Thyroid gland (tissue), 4 donors: ENCODE measurements around the gene VRK1. TPM values are rescaled to one million over a fixed set of nuclear protein-coding genes. Genes with fewer than 3 reads are reported as not detected.

ENCODE experiments used
- DNase-seq, 2 donors: peaks; one replicate each; pipeline ENCODE4 v3.0.0-alpha.2; 2019
- H3K27ac ChIP-seq, 3 donors: fragments of 200-600 bp; sonication (generic); 1 replicate in 2 of 3; 2 replicates in 1 of 3; pipeline ENCODE4 v1.5.1; 2016 to 2019; ENCODE audit warnings: mild to moderate bottlenecking in 1 of 3, moderate library complexity in 1 of 3
- H3K27me3 ChIP-seq: fragments of 200-600 bp; sonication (generic); one replicate; pipeline ENCODE4 v1.5.1; 2019
- H3K36me3 ChIP-seq, 2 donors: fragments of 200-600 bp; sonication (generic); one replicate each; pipeline ENCODE4 v1.5.1; 2016 to 2019
- H3K4me1 ChIP-seq, 2 donors: fragments of 200-600 bp; sonication (generic); one replicate each; pipeline ENCODE4 v1.5.1; 2017 to 2019
- H3K4me3 ChIP-seq, 3 donors: fragments of 200-600 bp; sonication (generic); replicated peaks in 1 of 3; 1 replicate in 2 of 3; 2 replicates in 1 of 3; pipeline ENCODE4 v1.5.1; 2016; ENCODE audit warnings: mild to moderate bottlenecking in 1 of 3
- H3K9me3 ChIP-seq: fragments of 200-600 bp; sonication (generic); one replicate; pipeline ENCODE4 v1.5.1; 2017
- POLR2A ChIP-seq, 2 donors: fragments of 450-650 bp; IDR thresholded peaks; one replicate each; pipeline ENCODE4 v1.6.1; 2017; ENCODE audit warnings: antibody characterized with exemption in 2 of 2, mild to moderate bottlenecking in 2 of 2, moderate library complexity in 1 of 2
- WGBS, 2 donors: methylation state at CpG; one replicate each; pipeline ENCODE4 v1.1.5; 2017; 5-methylcytosine and 5-hydroxymethylcytosine counted together
- intact Hi-C: fragments of 100-400 bp; cut with DNase I; formaldehyde crosslinking; loops from one replicate; pipeline ENCODE4 v1.15.1; 2023
- total RNA-seq, 4 donors: library from RNA; depleted of rRNA; stranded (reverse); fragments of >200 nt; gene quantifications; one replicate each; pipeline ENCODE4 v1.2.3, GENCODE V29; 2016
- TF ChIP-seq, protein P1 (sequence below), 6 experiments: fragments of 200-600 bp in 3 of 6; fragments of 450-650 bp in 3 of 6; sonication (generic) in 3 of 6; IDR thresholded peaks; one replicate each; pipeline ENCODE4 v1.5.1; 2016 to 2019; ENCODE audit warnings: antibody characterized with exemption in 6 of 6, mild to moderate bottlenecking in 2 of 6, inconsistent platforms in 1 of 6, moderate library complexity in 1 of 6

VRK1 gene
- total RNA-seq, 4 donors from 2014 or later: 10.1 to 44.4 (median 14.2) TPM

DNA sequence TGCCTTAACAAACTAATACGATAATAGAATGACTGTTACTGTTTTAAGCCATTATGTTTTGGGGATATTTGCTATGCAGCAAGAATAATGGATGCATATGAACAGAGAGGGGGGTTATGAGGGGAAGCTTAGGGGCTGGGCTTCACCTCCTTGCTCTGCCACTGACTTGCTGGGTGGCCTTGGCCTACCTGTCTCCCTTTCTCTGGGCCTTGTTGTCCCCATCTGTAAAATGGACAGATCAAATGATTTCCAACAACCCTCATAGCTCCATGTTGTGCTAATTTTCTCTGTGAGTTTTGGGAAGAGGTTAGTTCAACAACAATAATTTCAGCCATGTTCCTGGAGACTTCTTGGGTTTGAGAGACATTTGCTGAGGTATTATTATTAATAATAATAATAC lies 119.6 kb downstream of the VRK1 start:
- Histone ChIP-seq H3K27me3 (no peaks in the 10 kb centered on the region), H3K36me3 (no peaks in the 10 kb centered on the region), H3K27ac (no peak overlapping the region), H3K4me3 (no peak overlapping the region), H3K9me3 (no peaks in the 10 kb centered on the region), H3K4me1 (no peaks in the 10 kb centered on the region)
- TF ChIP-seq, protein P1, sequence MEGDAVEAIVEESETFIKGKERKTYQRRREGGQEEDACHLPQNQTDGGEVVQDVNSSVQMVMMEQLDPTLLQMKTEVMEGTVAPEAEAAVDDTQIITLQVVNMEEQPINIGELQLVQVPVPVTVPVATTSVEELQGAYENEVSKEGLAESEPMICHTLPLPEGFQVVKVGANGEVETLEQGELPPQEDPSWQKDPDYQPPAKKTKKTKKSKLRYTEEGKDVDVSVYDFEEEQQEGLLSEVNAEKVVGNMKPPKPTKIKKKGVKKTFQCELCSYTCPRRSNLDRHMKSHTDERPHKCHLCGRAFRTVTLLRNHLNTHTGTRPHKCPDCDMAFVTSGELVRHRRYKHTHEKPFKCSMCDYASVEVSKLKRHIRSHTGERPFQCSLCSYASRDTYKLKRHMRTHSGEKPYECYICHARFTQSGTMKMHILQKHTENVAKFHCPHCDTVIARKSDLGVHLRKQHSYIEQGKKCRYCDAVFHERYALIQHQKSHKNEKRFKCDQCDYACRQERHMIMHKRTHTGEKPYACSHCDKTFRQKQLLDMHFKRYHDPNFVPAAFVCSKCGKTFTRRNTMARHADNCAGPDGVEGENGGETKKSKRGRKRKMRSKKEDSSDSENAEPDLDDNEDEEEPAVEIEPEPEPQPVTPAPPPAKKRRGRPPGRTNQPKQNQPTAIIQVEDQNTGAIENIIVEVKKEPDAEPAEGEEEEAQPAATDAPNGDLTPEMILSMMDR (IDR thresholded peaks at IDR 0.05): no peak
- TF ChIP-seq POLR2A (IDR thresholded peaks at IDR 0.05): no peak
- intact Hi-C loops: no loop called here
- WGBS, 2 donors: 100% methylated on average over 1 of the region's 1 CpG
- no peak for DNase-seq

DNA sequence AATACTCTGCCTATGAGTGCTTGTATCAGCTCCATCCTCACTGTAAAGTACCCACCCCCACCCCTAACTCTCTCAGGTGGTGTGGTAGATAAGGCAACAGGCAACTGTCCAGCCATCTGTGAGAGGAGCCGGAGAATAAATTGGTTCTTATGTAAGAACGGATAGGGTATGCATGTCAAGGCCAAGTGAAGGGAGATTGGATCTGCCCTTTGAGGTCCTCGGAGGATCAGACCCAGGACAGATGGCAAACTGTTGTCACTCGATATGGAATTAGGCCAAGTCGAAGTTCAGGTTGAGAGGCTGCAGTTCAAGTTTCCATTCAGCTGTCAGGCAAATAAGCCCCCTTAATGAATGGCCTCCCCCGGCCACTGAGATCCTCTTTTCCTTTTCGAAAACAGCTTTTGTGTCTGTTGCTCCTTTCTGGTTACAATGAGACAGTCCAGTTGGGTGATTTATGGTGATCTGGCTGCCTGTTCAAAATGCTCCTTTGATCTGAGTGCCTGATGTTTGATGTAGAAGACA lies 120.3 kb downstream of the VRK1 start:
- no peaks in the 10 kb centered on the region for H3K4me1 ChIP-seq
- WGBS, 2 donors: 79 to 84% methylated on average over 7 of the region's 7 CpGs
- DNase-seq: no peak
- no peak overlapping the region for H3K4me3 ChIP-seq
- no peak overlapping the region for H3K27ac ChIP-seq
- H3K9me3 ChIP-seq: no peaks in the 10 kb centered on the region
- TF ChIP-seq POLR2A (IDR thresholded peaks at IDR 0.05): no peak
- TF ChIP-seq, protein P1 (IDR thresholded peaks at IDR 0.05): no peak
- intact Hi-C loops: no loop called here
- H3K36me3 ChIP-seq: no peaks in the 10 kb centered on the region
- H3K27me3 ChIP-seq: no peaks in the 10 kb centered on the region

DNA sequence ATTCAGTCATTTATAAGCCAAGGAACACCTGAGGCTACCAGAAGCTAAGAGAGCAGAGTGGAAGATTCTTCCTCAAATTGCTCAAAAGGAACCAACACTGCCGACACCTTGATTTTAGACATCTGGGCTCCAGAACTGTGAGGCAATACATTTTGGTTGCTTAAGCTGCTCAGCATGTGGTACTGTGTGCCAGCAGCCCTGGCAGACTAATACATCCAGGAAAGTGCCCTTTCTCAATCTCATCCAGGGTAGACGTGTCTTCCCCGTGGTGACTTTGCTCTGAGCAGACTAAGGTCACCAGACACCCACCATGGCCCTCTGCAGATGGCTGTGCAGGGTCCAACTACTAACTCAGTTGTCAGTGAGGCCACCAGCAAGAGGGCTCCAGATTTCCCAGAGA lies 122.8 kb downstream of the VRK1 start:
- no peaks in the 10 kb centered on the region for H3K9me3 ChIP-seq
- no peaks in the 10 kb centered on the region for H3K36me3 ChIP-seq
- intact Hi-C loops: no loop called here
- TF ChIP-seq, protein P1 (IDR thresholded peaks at IDR 0.05): no peak
- TF ChIP-seq POLR2A (IDR thresholded peaks at IDR 0.05): no peak
- H3K4me3 ChIP-seq: no peak overlapping the region
- no peaks in the 10 kb centered on the region for H3K27me3 ChIP-seq
- H3K27ac ChIP-seq: no peak overlapping the region
- no peaks in the 10 kb centered on the region for H3K4me1 ChIP-seq
- DNase-seq: no peak
- 87 to 94% methylated on average over 3 of the region's 3 CpGs for WGBS, 2 donors

DNA sequence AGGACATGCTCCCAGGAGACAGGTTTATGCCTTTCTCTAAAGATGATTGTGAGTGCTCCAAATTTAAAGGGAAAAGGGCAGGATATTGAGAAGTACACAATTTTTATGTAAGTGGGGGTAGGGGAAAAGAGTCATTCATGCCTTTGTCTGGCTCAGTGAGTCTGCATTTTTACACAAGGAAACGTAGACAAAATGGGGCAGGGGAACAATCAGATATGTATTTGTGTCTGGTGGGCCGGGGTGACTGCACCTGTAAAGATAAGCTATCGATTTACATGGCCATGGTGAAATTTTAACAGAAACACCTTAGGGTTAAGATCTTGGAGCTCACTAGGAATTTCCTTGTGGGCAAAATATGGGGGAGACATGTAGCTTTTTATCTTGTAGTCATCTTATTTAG lies 123.6 kb downstream of the VRK1 start:
- no peak for DNase-seq
- H3K27me3 ChIP-seq: no peaks in the 10 kb centered on the region
- TF ChIP-seq, protein P1 (IDR thresholded peaks at IDR 0.05): no peak
- no peak for TF ChIP-seq POLR2A (IDR thresholded peaks at IDR 0.05)
- H3K4me3 ChIP-seq: no peak overlapping the region
- no peaks in the 10 kb centered on the region for H3K36me3 ChIP-seq
- WGBS, 2 donors: 86 to 91% methylated on average over 3 of the region's 3 CpGs
- no peaks in the 10 kb centered on the region for H3K4me1 ChIP-seq
- H3K9me3 ChIP-seq: no peaks in the 10 kb centered on the region
- intact Hi-C loops: no loop called here
- no peak overlapping the region for H3K27ac ChIP-seq

DNA sequence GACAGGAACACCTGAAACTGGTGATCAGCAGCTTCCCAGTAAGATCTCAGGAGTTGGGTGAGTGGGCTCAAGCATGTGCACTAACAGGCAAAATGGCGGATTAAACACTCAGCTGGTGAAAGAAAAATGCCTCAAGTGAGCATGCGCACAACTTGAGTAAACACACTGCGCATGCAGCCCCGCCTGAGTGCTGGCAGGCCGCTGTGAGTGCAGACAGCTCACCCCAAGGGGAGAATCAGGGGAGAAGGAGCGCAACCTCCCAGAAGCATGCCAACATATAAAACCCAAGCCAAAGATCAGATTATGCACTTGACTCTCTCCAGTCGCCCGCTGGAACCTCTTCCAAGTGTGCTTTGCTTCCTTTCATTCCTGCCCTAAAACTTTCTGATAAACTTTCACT lies 125.8 kb downstream of the VRK1 start:
- Histone ChIP-seq H3K27me3 (no peaks in the 10 kb centered on the region), H3K27ac (no peak overlapping the region), H3K36me3 (no peaks in the 10 kb centered on the region), H3K4me3 (no peak overlapping the region), H3K4me1 (no peaks in the 10 kb centered on the region), H3K9me3 (no peaks in the 10 kb centered on the region)
- DNase-seq: no peak
- TF ChIP-seq, protein P1 (IDR thresholded peaks at IDR 0.05): no peak
- TF ChIP-seq POLR2A (IDR thresholded peaks at IDR 0.05): no peak
- 92 to 93% methylated on average over 8 of the region's 8 CpGs for WGBS, 2 donors
- intact Hi-C loops: no loop called here
